IMR-90 (cell line): Measurements from ENCODE around the gene POC1B. TPM values are rescaled to one million over a fixed set of nuclear protein-coding genes. Genes with fewer than 3 reads are reported as not detected.

ENCODE experiments used
- ATAC-seq: fragments of 200-7000 bp; cut with Tn5 transposase; 2 replicates; pipeline ENCODE4 v1.9.1; 2020; ENCODE audit warnings: low read depth, mild to moderate bottlenecking, moderate library complexity
- BruUV-seq: library from RNA; stranded (reverse); fragments of 400-500 nt; replicated peaks from 2 replicates; lab custom pipeline; 2021; lab: Mats Ljungman, UMichigan
- CTCF ChIA-PET: fragments of 300-600 bp; formaldehyde crosslinking; extraction: SDS; loops from one replicate; lab custom pipeline; 2021; ENCODE audit warnings: antibody characterized with exemption; lab: Yijun Ruan, JAX
- POLR2A ChIA-PET: fragments of 300-600 bp; sonication (Branson Sonifier 250); formaldehyde crosslinking; loops from one replicate; lab custom pipeline; 2022; ENCODE audit warnings: antibody characterized with exemption; ENCODE audit not compliant: unreplicated experiment; lab: Charles Lee
- DNase-seq: peaks from one replicate; pipeline ENCODE4 v3.0.0; 2013
- H2AFZ ChIP-seq: replicated peaks from 2 replicates; pipeline ENCODE3; 2013; ENCODE audit warnings: low read length, mild to moderate bottlenecking; ENCODE audit not compliant: poor library complexity
- H2AK5ac ChIP-seq: 2 replicates; pipeline ENCODE4 v1.6.1; 2013; ENCODE audit warnings: low read depth, low read length, inconsistent platforms
- H2AK9ac ChIP-seq: replicated peaks from 2 replicates; pipeline ENCODE3; 2013; ENCODE audit warnings: mild to moderate bottlenecking, low read depth, low read length, moderate library complexity; ENCODE audit not compliant: poor library complexity
- H2BK120ac ChIP-seq: 2 replicates; pipeline ENCODE4 v1.6.1; 2013; ENCODE audit warnings: low read depth, low read length, inconsistent platforms
- H2BK15ac ChIP-seq: 3 replicates; pipeline ENCODE4 v1.6.1; 2013; ENCODE audit warnings: low read depth, low read length, inconsistent platforms
- H2BK20ac ChIP-seq: 2 replicates; pipeline ENCODE4 v1.6.1; 2013; ENCODE audit warnings: low read depth, mild to moderate bottlenecking, inconsistent platforms, low read length, moderate library complexity
- H2BK5ac ChIP-seq: 2 replicates; pipeline ENCODE4 v1.6.1; 2013; ENCODE audit warnings: mild to moderate bottlenecking, low read depth, low read length, inconsistent platforms; ENCODE audit not compliant: poor library complexity, severe bottlenecking
- H3K14ac ChIP-seq: replicated peaks from 2 replicates; pipeline ENCODE4 v1.6.1; 2013; ENCODE audit warnings: low read depth, low read length, inconsistent platforms
- H3K18ac ChIP-seq: 2 replicates; pipeline ENCODE4 v1.6.1; 2013; ENCODE audit warnings: low read depth, low read length, control low read depth
- H3K23ac ChIP-seq: 2 replicates; pipeline ENCODE4 v1.6.1; 2013; ENCODE audit warnings: low read depth, low read length, inconsistent platforms
- H3K27ac ChIP-seq: 2 replicates; pipeline ENCODE4 v1.5.1; 2013; ENCODE audit warnings: mild to moderate bottlenecking, control low read depth, low read length; ENCODE audit not compliant: insufficient read depth
- H3K27me3 ChIP-seq: 2 replicates; pipeline ENCODE4 v1.6.1; 2013; ENCODE audit warnings: low read length; ENCODE audit not compliant: control insufficient read depth, insufficient read depth
- H3K36me3 ChIP-seq: 2 replicates; pipeline ENCODE4 v1.6.1; 2013; ENCODE audit warnings: low read length, mixed read lengths; ENCODE audit not compliant: control insufficient read depth, insufficient read depth
- H3K4ac ChIP-seq: 2 replicates; pipeline ENCODE4 v1.6.1; 2013; ENCODE audit warnings: low read depth, low read length, inconsistent platforms
- H3K4me1 ChIP-seq: 2 replicates; pipeline ENCODE4 v1.6.1; 2013; ENCODE audit warnings: low read length, mixed read lengths; ENCODE audit not compliant: control insufficient read depth, insufficient read depth
- H3K4me2 ChIP-seq: 2 replicates; pipeline ENCODE4 v1.6.1; 2013; ENCODE audit warnings: low read depth, mild to moderate bottlenecking, control low read depth, low read length, moderate library complexity
- H3K4me3 ChIP-seq: 2 replicates; pipeline ENCODE4 v1.5.1; 2013; ENCODE audit warnings: low read depth, mild to moderate bottlenecking, control low read depth, low read length, moderate library complexity; ENCODE audit not compliant: insufficient read depth
- H3K56ac ChIP-seq: 2 replicates; pipeline ENCODE4 v1.6.1; 2013; ENCODE audit warnings: low read length, inconsistent platforms; ENCODE audit not compliant: insufficient read depth; ENCODE audit errors: extremely low read depth
- H3K79me1 ChIP-seq, 2 experiments: 2 replicates each; pipeline ENCODE4 v1.6.1; 2013; ENCODE audit warnings: low read length in 2 of 2, inconsistent platforms in 1 of 2, low read depth in 1 of 2
- H3K9ac ChIP-seq: 2 replicates; pipeline ENCODE4 v1.6.1; 2013; ENCODE audit warnings: low read depth, low read length, control low read depth
- H3K9me1 ChIP-seq: 2 replicates; pipeline ENCODE4 v1.6.1; 2013; ENCODE audit warnings: low read length, inconsistent platforms; ENCODE audit not compliant: insufficient read depth
- H3K9me3 ChIP-seq: 2 replicates; pipeline ENCODE4 v1.6.1; 2013; ENCODE audit warnings: low read length; ENCODE audit not compliant: control insufficient read depth, insufficient read depth
- H4K20me1 ChIP-seq: 2 replicates; pipeline ENCODE4 v1.6.1; 2013; ENCODE audit warnings: low read length, inconsistent platforms; ENCODE audit not compliant: insufficient read depth
- H4K5ac ChIP-seq: 2 replicates; pipeline ENCODE4 v1.6.1; 2013; ENCODE audit warnings: mild to moderate bottlenecking, low read depth, low read length, control low read depth
- H4K8ac ChIP-seq, 2 experiments: 2 replicates each; pipeline ENCODE4 v1.6.1; 2013; ENCODE audit warnings: low read depth in 2 of 2, low read length in 2 of 2, control low read depth in 1 of 2, inconsistent platforms in 1 of 2
- H4K91ac ChIP-seq: 2 replicates; pipeline ENCODE4 v1.6.1; 2013; ENCODE audit warnings: low read depth, low read length, inconsistent platforms; ENCODE audit not compliant: insufficient read depth
- BHLHE40 ChIP-seq: fragments of 150-350 bp; IDR thresholded peaks from 2 replicates; pipeline ENCODE4 v1.6.1; 2016; ENCODE audit warnings: mild to moderate bottlenecking, low read depth, low read length
- CEBPB ChIP-seq: IDR thresholded peaks from 2 replicates; pipeline ENCODE4 v1.6.1; 2012; ENCODE audit warnings: low read depth, low read length, improper control_type of control experiment
- CHD1 ChIP-seq: IDR thresholded peaks from 2 replicates; pipeline ENCODE4 v1.6.1; 2012; ENCODE audit warnings: low read depth, low read length, improper control_type of control experiment
- FOS ChIP-seq: fragments of 150-350 bp; IDR thresholded peaks from 2 replicates; pipeline ENCODE4 v1.6.1; 2016; ENCODE audit warnings: low read depth, low read length
- MAFK ChIP-seq: IDR thresholded peaks from 2 replicates; pipeline ENCODE4 v1.6.1; 2012; ENCODE audit warnings: low read depth, low read length, improper control_type of control experiment
- MAZ ChIP-seq: IDR thresholded peaks from 2 replicates; pipeline ENCODE4 v1.6.1; 2012; ENCODE audit warnings: low read depth, mild to moderate bottlenecking, low read length, improper control_type of control experiment, moderate library complexity, borderline replicate concordance
- MXI1 ChIP-seq: IDR thresholded peaks from 2 replicates; pipeline ENCODE4 v1.6.1; 2012; ENCODE audit warnings: low read depth, mild to moderate bottlenecking, low read length, moderate library complexity, borderline replicate concordance
- NFE2L2 ChIP-seq: fragments of 150-350 bp; IDR thresholded peaks from 2 replicates; pipeline ENCODE4 v1.6.1; 2016; ENCODE audit warnings: low read depth, mild to moderate bottlenecking, low read length
- POLR2A ChIP-seq: IDR thresholded peaks from 2 replicates; pipeline ENCODE4 v1.6.1; 2012; ENCODE audit warnings: mild to moderate bottlenecking, low read depth, low read length
- RAD21 ChIP-seq: IDR thresholded peaks from 2 replicates; pipeline ENCODE4 v1.6.1; 2012; ENCODE audit warnings: low read length, improper control_type of control experiment
- RCOR1 ChIP-seq: IDR thresholded peaks from 2 replicates; pipeline ENCODE4 v1.6.1; 2012; ENCODE audit warnings: mild to moderate bottlenecking, low read length, improper control_type of control experiment; ENCODE audit not compliant: insufficient replicate concordance
- RFX5 ChIP-seq: IDR thresholded peaks from 2 replicates; pipeline ENCODE4 v1.8.0; 2012; ENCODE audit warnings: low read depth, mild to moderate bottlenecking, low read length, moderate library complexity
- SMC3 ChIP-seq: fragments of 150-350 bp; IDR thresholded peaks from 2 replicates; pipeline ENCODE4 v1.6.1; 2016; ENCODE audit warnings: low read depth, mild to moderate bottlenecking, antibody characterized with exemption, low read length, moderate library complexity
- WGBS, 2 experiments: methylation state at CpG; one replicate each; pipeline versions ENCODE4 v1.1.5 to v1.1.7; 2013; ENCODE audit warnings: missing lambda C conversion rate in 2 of 2; ENCODE audit not compliant: insufficient read length in 1 of 2; ENCODE audit errors: extremely low coverage in 2 of 2; 5-methylcytosine and 5-hydroxymethylcytosine counted together
- dilution Hi-C: fragments of 300-500 bp; cut with HindIII; formaldehyde crosslinking; loops from one replicate; pipeline ENCODE4 v1.14.3; 2018; ENCODE audit warnings: low sequenced_read_pairs; ENCODE audit not compliant: unreplicated experiment
- in situ Hi-C: fragments of 300-500 bp; cut with MboI; formaldehyde crosslinking; loops from 3 replicates; pipeline ENCODE4 v1.14.3; 2019; ENCODE audit warnings: low sequenced_read_pairs, inconsistent platforms, mixed read lengths
- intact Hi-C: fragments of 100-400 bp; cut with micrococcal nuclease; formaldehyde crosslinking; loops from 2 replicates; pipeline ENCODE4 v1.10.0; 2022
- polyA plus RNA-seq, 3 experiments: library from polyadenylated mRNA; depleted of rRNA; stranded (reverse); fragments of >200 nt; gene quantifications; 2 replicates each; pipeline ENCODE4 v1.2.3, GENCODE V29; 2012; ENCODE audit warnings: low replicate concordance in 1 of 3
- total RNA-seq: library from RNA; depleted of rRNA; stranded (reverse); fragments of >200 nt; gene quantifications from 2 replicates; pipeline ENCODE4 v1.2.3, GENCODE V29; 2012
- TF ChIP-seq, protein P1 (sequence below): fragments of 150-350 bp; IDR thresholded peaks from 2 replicates; pipeline ENCODE4 v1.6.1; 2017; ENCODE audit warnings: mild to moderate bottlenecking, antibody characterized with exemption, low read length, low read depth
- TF ChIP-seq, protein P2 (sequence below): fragments of 150-350 bp; IDR thresholded peaks from 2 replicates; pipeline ENCODE4 v1.6.1; 2016; ENCODE audit warnings: low read depth, mild to moderate bottlenecking, low read length, moderate library complexity, borderline replicate concordance
- TF ChIP-seq, protein P3 (sequence below): conservative IDR thresholded peaks from 2 replicates; pipeline ENCODE4 v1.5.1; 2012; ENCODE audit warnings: mild to moderate bottlenecking, low read depth, low read length, improper control_type of control experiment

Gene POC1B
- total and polyA plus RNA-seq, 2 of the 4 experiments (the other 2 are of a cell fraction), result 5.0 to 10.4 TPM

DNA sequence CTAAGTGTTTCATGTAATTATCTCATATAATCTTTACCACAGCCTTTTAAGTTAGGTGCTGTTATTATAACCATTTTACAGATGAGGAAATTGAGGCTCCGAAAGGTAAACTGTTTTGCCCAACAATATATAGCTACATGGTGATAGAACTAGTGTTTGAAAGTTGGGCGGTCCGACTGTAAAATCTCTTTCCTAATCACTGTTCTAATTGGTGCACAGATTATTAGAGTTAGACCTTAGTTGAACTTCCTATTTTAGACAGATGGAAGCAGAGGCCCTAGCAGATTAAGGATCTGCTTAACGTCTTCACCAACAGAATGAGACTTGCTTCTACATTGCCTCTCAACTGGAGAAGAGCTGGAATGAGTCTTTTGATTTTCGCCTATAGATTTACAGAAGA is 143.5 kb downstream of the POC1B start:
- Histone ChIP-seq H3K27ac (no peak overlapping the region), H4K20me1 (no peaks in the 10 kb centered on the region), H3K27me3 (no peaks in the 10 kb centered on the region), H3K9me3 (no peaks in the 10 kb centered on the region), H3K9me1 (peaks cover 6% of the 10 kb centered on the region), H3K18ac (no peak overlapping the region), H3K4ac (no peak overlapping the region), H3K23ac (no peak overlapping the region), H4K5ac (no peak overlapping the region), H2BK15ac (no peak overlapping the region; the same call in 2 of the 3 replicates), H3K79me1 (peaks cover 0 to 3% of the 10 kb centered on the region in 2 experiments; a peak in 1 of 4 replicates), H2BK120ac (no peak overlapping the region), H3K4me2 (no peak overlapping the region), H2AK5ac (no peak overlapping the region), H2BK20ac (no peak overlapping the region), H4K8ac (no peak overlapping the region), H3K36me3 (no peaks in the 10 kb centered on the region), H4K91ac (no peak overlapping the region), H3K4me1 (peaks cover 12% of the 10 kb centered on the region), H2AK9ac (no peak overlapping the region), H3K9ac (no peak overlapping the region), H3K14ac (no peak overlapping the region), H2BK5ac (no peak overlapping the region), H2AFZ (no peak overlapping the region), H3K4me3 (no peak overlapping the region), H3K56ac (no peak overlapping the region)
- dilution Hi-C loops, result no loop called here
- CTCF ChIA-PET, result interaction anchor here (0.6 to 1.5 kb wide), 4 partner anchors 9 to 1558 kb away, joined by 3 to 6 read pairs (median 3); no protein-coding TSS in a partner anchor
- no CpG with 5 or more reads among the region's 5 CpGs for WGBS, 2 experiments
- POLR2A ChIA-PET, result interaction anchor here (1.1 kb wide), 1 partner anchor 29 kb away, joined by 4 read pairs; no protein-coding TSS in a partner anchor
- no peak for DNase-seq
- BruUV-seq, result no TSS peak
- in situ Hi-C loops, result no loop called here
- intact Hi-C loops, result no loop called here
- TF ChIP-seq CEBPB (no peak), POLR2A (no peak), RAD21 (no peak), CHD1 (no peak), RFX5 (no peak), MAZ (no peak), RCOR1 (no peak), MXI1 (no peak), NFE2L2 (no peak), SMC3 (no peak), BHLHE40 (no peak), MAFK (no peak), FOS (no peak)
- TF ChIP-seq, protein P1, sequence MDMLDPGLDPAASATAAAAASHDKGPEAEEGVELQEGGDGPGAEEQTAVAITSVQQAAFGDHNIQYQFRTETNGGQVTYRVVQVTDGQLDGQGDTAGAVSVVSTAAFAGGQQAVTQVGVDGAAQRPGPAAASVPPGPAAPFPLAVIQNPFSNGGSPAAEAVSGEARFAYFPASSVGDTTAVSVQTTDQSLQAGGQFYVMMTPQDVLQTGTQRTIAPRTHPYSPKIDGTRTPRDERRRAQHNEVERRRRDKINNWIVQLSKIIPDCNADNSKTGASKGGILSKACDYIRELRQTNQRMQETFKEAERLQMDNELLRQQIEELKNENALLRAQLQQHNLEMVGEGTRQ, result no peak
- TF ChIP-seq, protein P2, sequence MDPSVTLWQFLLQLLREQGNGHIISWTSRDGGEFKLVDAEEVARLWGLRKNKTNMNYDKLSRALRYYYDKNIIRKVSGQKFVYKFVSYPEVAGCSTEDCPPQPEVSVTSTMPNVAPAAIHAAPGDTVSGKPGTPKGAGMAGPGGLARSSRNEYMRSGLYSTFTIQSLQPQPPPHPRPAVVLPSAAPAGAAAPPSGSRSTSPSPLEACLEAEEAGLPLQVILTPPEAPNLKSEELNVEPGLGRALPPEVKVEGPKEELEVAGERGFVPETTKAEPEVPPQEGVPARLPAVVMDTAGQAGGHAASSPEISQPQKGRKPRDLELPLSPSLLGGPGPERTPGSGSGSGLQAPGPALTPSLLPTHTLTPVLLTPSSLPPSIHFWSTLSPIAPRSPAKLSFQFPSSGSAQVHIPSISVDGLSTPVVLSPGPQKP, result no peak
- TF ChIP-seq, protein P3, sequence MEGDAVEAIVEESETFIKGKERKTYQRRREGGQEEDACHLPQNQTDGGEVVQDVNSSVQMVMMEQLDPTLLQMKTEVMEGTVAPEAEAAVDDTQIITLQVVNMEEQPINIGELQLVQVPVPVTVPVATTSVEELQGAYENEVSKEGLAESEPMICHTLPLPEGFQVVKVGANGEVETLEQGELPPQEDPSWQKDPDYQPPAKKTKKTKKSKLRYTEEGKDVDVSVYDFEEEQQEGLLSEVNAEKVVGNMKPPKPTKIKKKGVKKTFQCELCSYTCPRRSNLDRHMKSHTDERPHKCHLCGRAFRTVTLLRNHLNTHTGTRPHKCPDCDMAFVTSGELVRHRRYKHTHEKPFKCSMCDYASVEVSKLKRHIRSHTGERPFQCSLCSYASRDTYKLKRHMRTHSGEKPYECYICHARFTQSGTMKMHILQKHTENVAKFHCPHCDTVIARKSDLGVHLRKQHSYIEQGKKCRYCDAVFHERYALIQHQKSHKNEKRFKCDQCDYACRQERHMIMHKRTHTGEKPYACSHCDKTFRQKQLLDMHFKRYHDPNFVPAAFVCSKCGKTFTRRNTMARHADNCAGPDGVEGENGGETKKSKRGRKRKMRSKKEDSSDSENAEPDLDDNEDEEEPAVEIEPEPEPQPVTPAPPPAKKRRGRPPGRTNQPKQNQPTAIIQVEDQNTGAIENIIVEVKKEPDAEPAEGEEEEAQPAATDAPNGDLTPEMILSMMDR, result no peak
- no peak for ATAC-seq
